ENCODE data around the gene ITGAL. TPM values are rescaled to one million over a fixed set of nuclear protein-coding genes. Genes with fewer than 3 reads are reported as not detected.
A peak's percentile ranks its signal among the peaks of the same experiment; 100 is the strongest.

Gene ITGAL
- total and polyA plus RNA-seq, 2 of the 13 experiments (the other 11 are each of a cell fraction or from before 2014, with no cell fraction given): 0.86 to 1.2 TPM

GRCh38 chr16:30558789-30559377 lies 86.3 kb downstream of the ITGAL start (continued):
- TF ChIP-seq RFXAP (CRISPR knock-in tag; IDR thresholded peaks at IDR 0.05; ENCODE audit: borderline replicate concordance) (0 out of 2 replicates have a peak, but pooled peaks have one; percentile 11), SUZ12 (IDR thresholded peaks at IDR 0.05; ENCODE audit: low read depth, low read length) (no peak), TIGD3 (CRISPR knock-in tag; IDR thresholded peaks at IDR 0.05; ENCODE audit: borderline replicate concordance) (peak; percentile 68; the same call in 1 of the 2 replicates), ZSCAN30 (CRISPR knock-in tag; IDR thresholded peaks at IDR 0.05) (peak; percentile 35; the same call in 1 of the 2 replicates), KLF13 (CRISPR knock-in tag; IDR thresholded peaks at IDR 0.05) (peak; percentile 67; the same call in 1 of the 2 replicates), ZNF180 (CRISPR knock-in tag; IDR thresholded peaks at IDR 0.05; ENCODE audit: borderline replicate concordance, low read depth) (peak; percentile 22; the same call in 1 of the 2 replicates), ZNF362 (CRISPR knock-in tag; IDR thresholded peaks at IDR 0.05; ENCODE audit: borderline replicate concordance) (peak; percentile 3; the same call in 1 of the 2 replicates), DNMT3B (CRISPR knock-in tag; conservative IDR thresholded peaks at IDR 0.05) (no peak), NFAT5 (CRISPR knock-in tag; IDR thresholded peaks at IDR 0.05) (0 out of 2 replicates have a peak, but pooled peaks have one; percentile 65), ETV5 (CRISPR knock-in tag; IDR thresholded peaks at IDR 0.05; ENCODE audit: borderline replicate concordance) (no peak), TBX2 (CRISPR knock-in tag; IDR thresholded peaks at IDR 0.05; ENCODE audit: borderline replicate concordance) (no peak), ZNF768 (CRISPR knock-in tag; IDR thresholded peaks at IDR 0.05) (peak; percentile 41; the same call in 1 of the 2 replicates), ZNF460 (CRISPR knock-in tag; IDR thresholded peaks at IDR 0.05; ENCODE audit: borderline replicate concordance) (peak; percentile 87; the same call in 1 of the 2 replicates), RCOR2 (CRISPR knock-in tag; IDR thresholded peaks at IDR 0.05) (peak; percentile 73), ZNF280D (CRISPR knock-in tag; IDR thresholded peaks at IDR 0.05) (peak; percentile 56; the same call in 1 of the 2 replicates), ZBTB42 (CRISPR knock-in tag; IDR thresholded peaks at IDR 0.05) (0 out of 2 replicates have a peak, but pooled peaks have one; percentile 39), SP1 (IDR thresholded peaks at IDR 0.05) (no peak), SP1 (CRISPR knock-in tag; IDR thresholded peaks at IDR 0.05) (peak; percentile 23; the same call in 1 of the 2 replicates), ZNF569 (CRISPR knock-in tag; IDR thresholded peaks at IDR 0.05; ENCODE audit: borderline replicate concordance) (0 out of 2 replicates have a peak, but pooled peaks have one; percentile 38)
